Lower lobe of right lung (tissue), 2 donors: Measurements from ENCODE around the gene DNAJB13. TPM values are rescaled to one million over a fixed set of nuclear protein-coding genes. Genes with fewer than 3 reads are reported as not detected.
"Not testable (repeated sequence)": the region's sequence is repeated elsewhere in the genome, so short reads cannot be mapped to it uniquely, and the experiment has no call there.

Experiments
- ATAC-seq, 2 donors: fragments of 200-7000 bp; cut with Tn5 transposase; one replicate each; pipeline ENCODE4 v1.9.1; 2020 to 2022; ENCODE audit warnings: mild to moderate bottlenecking in 2 of 2, moderate library complexity in 2 of 2
- DNase-seq: peaks from one replicate; pipeline ENCODE4 v3.0.0-alpha.2; 2020
- H3K27ac ChIP-seq: fragments of 200-600 bp; one replicate; pipeline ENCODE4 v1.8.0; 2022
- H3K27me3 ChIP-seq: fragments of 200-600 bp; one replicate; pipeline ENCODE4 v1.8.0; 2022; ENCODE audit warnings: low read depth
- H3K36me3 ChIP-seq: fragments of 200-600 bp; one replicate; pipeline ENCODE4 v1.8.0; 2022; ENCODE audit warnings: mild to moderate bottlenecking
- H3K4me1 ChIP-seq: fragments of 200-600 bp; one replicate; pipeline ENCODE4 v1.8.0; 2022
- H3K4me3 ChIP-seq: fragments of 200-600 bp; one replicate; pipeline ENCODE4 v1.8.0; 2022; ENCODE audit warnings: mild to moderate bottlenecking
- H3K9me3 ChIP-seq: fragments of 200-600 bp; one replicate; pipeline ENCODE4 v1.8.0; 2022
- intact Hi-C: fragments of 100-400 bp; cut with DNase I; formaldehyde crosslinking; loops from one replicate; pipeline ENCODE4 v1.11.0; 2022
- total RNA-seq: library from RNA; stranded (reverse); fragmentation: NEBNext Ultra II Directional; extraction: Animal tissue kit (Norgen Biotek cat#: 25700); gene quantifications from one replicate; pipeline ENCODE4 v1.2.1, GENCODE V29; 2021
- TF ChIP-seq, protein P1 (sequence below): fragments of 200-600 bp; IDR thresholded peaks from one replicate; pipeline ENCODE4 v1.8.0; 2022; ENCODE audit warnings: antibody characterized with exemption, mild to moderate bottlenecking
- donor health status: DM: no; HTN: yes; CAD: no; lungs with severe emphysema.

DNAJB13 gene
- total RNA-seq, 1 donor from 2014 or later = 7.5 TPM

DNA sequence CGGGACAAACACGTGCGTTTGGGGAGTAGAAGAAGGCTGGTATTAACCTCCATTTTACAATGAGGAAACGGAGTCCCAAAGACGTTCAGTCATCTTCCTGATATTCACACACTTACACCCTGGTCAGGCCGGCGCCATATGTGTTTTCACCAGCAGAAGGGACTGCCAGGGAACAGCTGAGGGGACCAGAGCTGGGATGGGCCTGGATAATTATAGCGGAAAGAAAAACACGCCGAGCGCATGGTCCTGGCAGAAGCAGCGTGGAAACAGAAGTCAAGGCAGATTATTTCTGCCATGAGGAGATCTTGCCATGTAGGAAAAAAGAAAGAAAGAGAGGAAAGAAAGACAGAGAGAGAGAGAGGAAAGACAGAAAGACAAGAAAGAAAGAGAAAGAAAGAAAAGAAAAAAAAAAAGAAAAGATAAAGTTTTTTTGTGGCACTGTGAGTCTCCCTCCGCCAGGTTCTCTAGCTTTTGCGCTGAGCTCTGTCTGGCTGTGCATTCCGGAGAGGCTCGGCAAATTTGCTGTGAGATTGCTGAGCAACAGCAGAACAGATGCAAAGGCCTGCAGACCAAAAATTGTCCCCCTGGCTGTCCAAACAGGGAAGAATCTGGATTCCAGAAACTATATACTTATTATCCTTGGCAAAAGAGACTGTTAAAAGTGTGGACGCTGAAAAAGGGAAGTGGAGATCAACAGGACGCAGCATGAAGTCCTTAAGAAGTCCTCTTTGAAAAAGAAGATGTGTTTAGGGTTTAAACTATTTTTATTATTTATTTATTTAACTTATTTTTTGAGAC lies 33.1 kb downstream of the DNAJB13 start:
- H3K9me3 ChIP-seq = no peaks in the 10 kb centered on the region
- H3K36me3 ChIP-seq = peaks cover 9% of the 10 kb centered on the region
- peak overlapping the region; percentile 93 for H3K27ac ChIP-seq
- H3K4me3 ChIP-seq = peak overlapping the region; percentile 78
- H3K4me1 ChIP-seq = peaks cover 40% of the 10 kb centered on the region
- intact Hi-C loops = no loop called here
- no peaks in the 10 kb centered on the region for H3K27me3 ChIP-seq
- TF ChIP-seq, protein P1, sequence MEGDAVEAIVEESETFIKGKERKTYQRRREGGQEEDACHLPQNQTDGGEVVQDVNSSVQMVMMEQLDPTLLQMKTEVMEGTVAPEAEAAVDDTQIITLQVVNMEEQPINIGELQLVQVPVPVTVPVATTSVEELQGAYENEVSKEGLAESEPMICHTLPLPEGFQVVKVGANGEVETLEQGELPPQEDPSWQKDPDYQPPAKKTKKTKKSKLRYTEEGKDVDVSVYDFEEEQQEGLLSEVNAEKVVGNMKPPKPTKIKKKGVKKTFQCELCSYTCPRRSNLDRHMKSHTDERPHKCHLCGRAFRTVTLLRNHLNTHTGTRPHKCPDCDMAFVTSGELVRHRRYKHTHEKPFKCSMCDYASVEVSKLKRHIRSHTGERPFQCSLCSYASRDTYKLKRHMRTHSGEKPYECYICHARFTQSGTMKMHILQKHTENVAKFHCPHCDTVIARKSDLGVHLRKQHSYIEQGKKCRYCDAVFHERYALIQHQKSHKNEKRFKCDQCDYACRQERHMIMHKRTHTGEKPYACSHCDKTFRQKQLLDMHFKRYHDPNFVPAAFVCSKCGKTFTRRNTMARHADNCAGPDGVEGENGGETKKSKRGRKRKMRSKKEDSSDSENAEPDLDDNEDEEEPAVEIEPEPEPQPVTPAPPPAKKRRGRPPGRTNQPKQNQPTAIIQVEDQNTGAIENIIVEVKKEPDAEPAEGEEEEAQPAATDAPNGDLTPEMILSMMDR = no peak
- no peak for DNase-seq
- ATAC-seq = no peak

- ATAC-seq, H3K27me3 ChIP-seq, H3K4me3 ChIP-seq, H3K36me3 ChIP-seq, DNase-seq, intact Hi-C loops, H3K9me3 ChIP-seq, H3K27ac ChIP-seq: not testable (repeated sequence)
- peaks cover 23% of the 10 kb centered on the region for H3K4me1 ChIP-seq
Measured at GRCh38 chr11:73985661-73986060, 34.8 kb downstream of the DNAJB13 start.

- no peaks in the 10 kb centered on the region for H3K27me3 ChIP-seq
- TF ChIP-seq, protein P1 = no peak
- H3K4me3 ChIP-seq = no peak overlapping the region
- H3K27ac ChIP-seq = no peak overlapping the region
- DNase-seq (no peak), ATAC-seq (no peak)
- no peaks in the 10 kb centered on the region for H3K36me3 ChIP-seq
- H3K4me1 ChIP-seq = peaks cover 22% of the 10 kb centered on the region
- intact Hi-C loops = no loop called here
- H3K9me3 ChIP-seq = no peaks in the 10 kb centered on the region
Measured at GRCh38 chr11:73988227-73988626, 37.4 kb downstream of the DNAJB13 start.

- H3K27me3 ChIP-seq = no peaks in the 10 kb centered on the region
- peaks cover 14% of the 10 kb centered on the region for H3K4me1 ChIP-seq
- ATAC-seq (no peak), DNase-seq (no peak)
- intact Hi-C loops = no loop called here
- no peak overlapping the region for H3K4me3 ChIP-seq
- H3K9me3 ChIP-seq = no peaks in the 10 kb centered on the region
- no peak overlapping the region for H3K27ac ChIP-seq
- no peaks in the 10 kb centered on the region for H3K36me3 ChIP-seq
- TF ChIP-seq, protein P1 = peak; percentile 7
Measured at GRCh38 chr11:73989156-73989555, 38.3 kb downstream of the DNAJB13 start.

- peak in 1 of 2 donors; percentile 89 for ATAC-seq
- Histone ChIP-seq H3K9me3 (no peaks in the 10 kb centered on the region), H3K4me3 (no peak overlapping the region), H3K27ac (no peak overlapping the region), H3K27me3 (no peaks in the 10 kb centered on the region), H3K4me1 (peaks cover 17% of the 10 kb centered on the region), H3K36me3 (no peaks in the 10 kb centered on the region)
- DNase-seq = no peak
- intact Hi-C loops = no loop called here
- TF ChIP-seq, protein P1 = no peak
Measured at GRCh38 chr11:73990730-73991129, 39.9 kb downstream of the DNAJB13 start.

DNA sequence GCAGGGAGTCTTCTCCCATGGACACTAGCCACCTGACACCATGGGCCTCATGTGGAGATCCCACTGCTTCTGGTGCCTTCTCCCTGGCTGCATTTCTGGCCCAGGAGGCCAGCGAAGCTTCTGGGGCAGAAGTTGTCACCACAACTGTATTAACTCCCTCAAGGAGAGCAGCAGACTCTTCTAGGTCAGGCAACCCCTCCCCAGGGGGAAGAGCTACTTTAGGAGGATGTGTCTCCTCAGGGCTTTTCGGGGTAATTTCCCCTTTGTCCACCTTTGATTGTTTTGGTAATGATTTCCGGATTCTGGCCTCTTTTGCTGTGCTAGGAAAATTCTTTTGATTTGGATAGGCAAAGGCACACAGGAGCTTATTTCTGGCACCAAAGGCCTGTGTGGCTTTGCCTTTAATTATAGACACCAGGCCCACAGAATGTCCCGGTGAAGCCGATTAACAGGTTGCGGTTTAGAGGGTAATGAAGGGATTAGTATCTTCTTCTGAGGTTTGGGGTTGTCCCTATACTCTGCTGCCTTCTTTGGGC lies 40.7 kb downstream of the DNAJB13 start:
- intact Hi-C loops = no loop called here
- no peak overlapping the region for H3K4me3 ChIP-seq
- ATAC-seq (no peak), DNase-seq (no peak)
- no peak overlapping the region for H3K27ac ChIP-seq
- H3K9me3 ChIP-seq = no peaks in the 10 kb centered on the region
- TF ChIP-seq, protein P1 = no peak
- no peaks in the 10 kb centered on the region for H3K27me3 ChIP-seq
- peaks cover 22% of the 10 kb centered on the region for H3K4me1 ChIP-seq
- H3K36me3 ChIP-seq = no peaks in the 10 kb centered on the region
